ENCODE results near the gene LIN37. TPM values are rescaled to one million over a fixed set of nuclear protein-coding genes. Genes with fewer than 3 reads are reported as not detected.

Gene LIN37
- total RNA-seq, 1 experiment from 2014 or later = 6.4 TPM

GRCh38 chr19:35751839-35752745 is 3.7 kb downstream of the LIN37 start:
- POLR2A ChIA-PET = interaction anchor here (1.6 kb wide), 1 partner anchor 118 kb away, joined by 4 read pairs; no protein-coding TSS in a partner anchor
- TF ChIP-seq NR1H2 (CRISPR knock-in tag; IDR thresholded peaks at IDR 0.05) (no peak), TEAD4 (CRISPR knock-in tag; IDR thresholded peaks at IDR 0.05) (no peak), ZSCAN18 (CRISPR knock-in tag; IDR thresholded peaks at IDR 0.05) (no peak), RELA (CRISPR knock-in tag; IDR thresholded peaks at IDR 0.05; ENCODE audit: borderline replicate concordance) (no peak), ZNF232 (CRISPR knock-in tag; IDR thresholded peaks at IDR 0.05) (no peak), ARID4B (CRISPR knock-in tag; IDR thresholded peaks at IDR 0.05; ENCODE audit: borderline replicate concordance) (no peak), ZNF532 (CRISPR knock-in tag; IDR thresholded peaks at IDR 0.05; ENCODE audit: borderline replicate concordance) (no peak), ATF2 (CRISPR knock-in tag; IDR thresholded peaks at IDR 0.05; ENCODE audit: borderline replicate concordance, low read depth) (no peak), USF1 (CRISPR knock-in tag; IDR thresholded peaks at IDR 0.05) (no peak), TEAD1 (CRISPR knock-in tag; IDR thresholded peaks at IDR 0.05) (no peak), ZNF423 (CRISPR knock-in tag; IDR thresholded peaks at IDR 0.05) (no peak), SMAD3 (CRISPR knock-in tag; IDR thresholded peaks at IDR 0.05; ENCODE audit: borderline replicate concordance) (no peak), PRRX2 (CRISPR knock-in tag; IDR thresholded peaks at IDR 0.05) (no peak), AFF4 (CRISPR knock-in tag; IDR thresholded peaks at IDR 0.05; ENCODE audit: borderline replicate concordance) (no peak), GABPB1 (CRISPR knock-in tag; IDR thresholded peaks at IDR 0.05) (no peak), SOX15 (CRISPR knock-in tag; IDR thresholded peaks at IDR 0.05) (no peak), HMGA2 (CRISPR knock-in tag; IDR thresholded peaks at IDR 0.05) (no peak), JUN (CRISPR knock-in tag; IDR thresholded peaks at IDR 0.05) (no peak)

More at GRCh38 chr19:35751839-35752745, 3.7 kb downstream of the LIN37 start:
- no peaks in the 10 kb centered on the region for H3K36me3 Mint-ChIP-seq
- peaks cover 22% of the 10 kb centered on the region for H3K27me3 Mint-ChIP-seq (ENCODE audit: low read depth)
- no peak overlapping the region for H3K4me3 Mint-ChIP-seq
- CTCF ChIA-PET = interaction anchor here (0.6 to 1.2 kb wide), 3 partner anchors 32 to 108 kb away, joined by 3 read pairs; no protein-coding TSS in a partner anchor
- DNase-seq (ENCODE audit: low spot score) = no peak
- no peak for ATAC-seq
- H3K4me1 Mint-ChIP-seq = peaks cover 19% of the 10 kb centered on the region
- H3K9me3 Mint-ChIP-seq = no peaks in the 10 kb centered on the region
- no peak overlapping the region for H3K27ac Mint-ChIP-seq
